Fibroblast of pulmonary artery (primary cell): Measurements from ENCODE around the gene RBMS1.
A peak's percentile ranks its signal among the peaks of the same experiment; 100 is the strongest.

Source experiments
- DNase-seq: peaks from one replicate; pipeline ENCODE4 v3.0.0-alpha.2; 2010; ENCODE audit warnings: low read depth
- H3K4me3 ChIP-seq: replicated peaks from 2 replicates; pipeline ENCODE4 v1.5.1; 2011; ENCODE audit warnings: low read depth, mild to moderate bottlenecking, control low read depth, low read length, moderate library complexity
- TF ChIP-seq, protein P1 (sequence below): IDR thresholded peaks from 2 replicates; pipeline ENCODE4 v1.5.1; 2011; ENCODE audit warnings: mild to moderate bottlenecking, control low read depth, low read length, inconsistent platforms; ENCODE audit errors: missing control alignments

Gene RBMS1

DNA sequence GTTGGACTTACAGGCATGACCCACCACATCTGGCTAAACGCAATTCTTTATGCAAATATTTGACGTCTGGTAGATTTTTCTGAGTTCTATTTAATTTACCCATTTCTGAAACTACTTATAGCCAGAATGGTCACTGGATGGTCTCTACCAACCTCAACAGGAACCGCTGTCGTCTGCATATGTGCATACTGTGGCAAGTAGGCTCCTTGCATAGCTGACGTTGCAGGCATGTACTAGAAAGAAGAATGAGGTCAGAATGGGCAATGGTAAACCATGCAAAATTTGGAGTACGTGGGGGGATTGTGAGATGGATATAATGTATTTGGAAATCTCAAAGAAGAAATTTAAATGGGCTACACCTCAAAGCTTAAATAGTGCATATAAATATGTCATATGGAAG, 216.5 kb downstream of the RBMS1 start:
- H3K4me3 ChIP-seq: no peak overlapping the region
- no peak for DNase-seq
- TF ChIP-seq, protein P1, sequence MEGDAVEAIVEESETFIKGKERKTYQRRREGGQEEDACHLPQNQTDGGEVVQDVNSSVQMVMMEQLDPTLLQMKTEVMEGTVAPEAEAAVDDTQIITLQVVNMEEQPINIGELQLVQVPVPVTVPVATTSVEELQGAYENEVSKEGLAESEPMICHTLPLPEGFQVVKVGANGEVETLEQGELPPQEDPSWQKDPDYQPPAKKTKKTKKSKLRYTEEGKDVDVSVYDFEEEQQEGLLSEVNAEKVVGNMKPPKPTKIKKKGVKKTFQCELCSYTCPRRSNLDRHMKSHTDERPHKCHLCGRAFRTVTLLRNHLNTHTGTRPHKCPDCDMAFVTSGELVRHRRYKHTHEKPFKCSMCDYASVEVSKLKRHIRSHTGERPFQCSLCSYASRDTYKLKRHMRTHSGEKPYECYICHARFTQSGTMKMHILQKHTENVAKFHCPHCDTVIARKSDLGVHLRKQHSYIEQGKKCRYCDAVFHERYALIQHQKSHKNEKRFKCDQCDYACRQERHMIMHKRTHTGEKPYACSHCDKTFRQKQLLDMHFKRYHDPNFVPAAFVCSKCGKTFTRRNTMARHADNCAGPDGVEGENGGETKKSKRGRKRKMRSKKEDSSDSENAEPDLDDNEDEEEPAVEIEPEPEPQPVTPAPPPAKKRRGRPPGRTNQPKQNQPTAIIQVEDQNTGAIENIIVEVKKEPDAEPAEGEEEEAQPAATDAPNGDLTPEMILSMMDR: no peak

DNA sequence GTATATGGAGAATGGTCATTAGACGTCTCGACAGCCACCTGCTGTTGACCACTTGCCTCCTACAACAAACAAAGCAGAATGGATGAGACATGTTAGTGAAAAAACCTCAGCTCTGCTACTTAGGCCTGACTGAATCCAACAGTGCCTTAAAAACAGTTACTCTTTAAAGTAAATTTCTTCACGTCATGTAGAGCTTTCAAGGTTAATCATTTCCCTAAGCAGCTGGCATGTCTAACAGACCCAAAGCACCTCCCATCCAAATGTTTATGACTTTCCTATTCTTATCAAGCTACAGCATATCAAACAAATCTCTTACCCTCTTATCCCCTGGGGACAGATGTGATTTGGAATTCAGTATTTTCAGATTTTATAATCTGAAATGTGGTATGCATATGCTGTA, 218.0 kb downstream of the RBMS1 start:
- DNase-seq: no peak
- TF ChIP-seq, protein P1: no peak
- H3K4me3 ChIP-seq: no peak overlapping the region

DNA sequence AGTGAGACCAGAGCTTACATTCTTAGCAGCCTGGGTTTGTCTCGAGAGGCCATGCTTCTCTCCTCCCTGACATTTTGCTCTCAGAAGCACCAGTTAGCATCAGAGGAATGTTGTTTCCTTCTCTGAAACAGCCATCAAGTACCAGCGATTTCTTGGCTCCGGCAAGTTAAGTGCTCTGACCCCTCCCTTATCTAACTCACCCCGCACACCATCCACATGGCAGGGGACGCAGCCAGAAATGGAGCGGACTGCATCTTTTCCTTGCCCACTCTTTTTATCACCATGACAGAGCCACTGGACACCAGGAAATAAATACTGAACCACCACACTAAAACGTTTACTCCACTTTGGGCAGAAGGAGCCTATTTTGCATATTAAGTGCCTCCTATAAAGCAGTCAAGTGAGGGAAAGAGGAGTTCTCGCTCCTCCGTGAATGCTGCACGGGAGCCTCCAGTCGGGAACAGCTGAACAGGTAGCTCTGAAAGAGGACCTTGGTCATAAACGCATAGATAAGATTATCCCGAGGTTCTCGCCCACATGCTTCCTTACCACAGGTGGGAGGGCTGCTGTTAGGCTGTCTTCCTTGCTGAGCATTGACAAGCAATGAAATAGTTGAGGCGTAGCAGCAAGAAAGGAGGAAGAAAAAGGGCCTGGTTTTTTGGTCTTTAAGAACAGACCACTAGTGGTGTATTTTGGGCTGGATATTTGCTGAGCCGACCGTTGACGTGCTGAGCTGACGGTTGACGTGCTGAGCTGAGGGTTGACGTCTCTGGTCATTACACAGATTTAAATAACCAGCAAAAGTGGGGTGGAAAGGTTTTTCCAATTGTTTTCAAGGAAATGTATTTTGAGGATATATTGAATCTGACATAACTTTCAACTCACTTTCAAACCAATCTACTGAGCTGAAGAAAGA, 222.2 kb downstream of the RBMS1 start:
- DNase-seq: no peak
- H3K4me3 ChIP-seq: no peak overlapping the region
- TF ChIP-seq, protein P1: no peak

DNA sequence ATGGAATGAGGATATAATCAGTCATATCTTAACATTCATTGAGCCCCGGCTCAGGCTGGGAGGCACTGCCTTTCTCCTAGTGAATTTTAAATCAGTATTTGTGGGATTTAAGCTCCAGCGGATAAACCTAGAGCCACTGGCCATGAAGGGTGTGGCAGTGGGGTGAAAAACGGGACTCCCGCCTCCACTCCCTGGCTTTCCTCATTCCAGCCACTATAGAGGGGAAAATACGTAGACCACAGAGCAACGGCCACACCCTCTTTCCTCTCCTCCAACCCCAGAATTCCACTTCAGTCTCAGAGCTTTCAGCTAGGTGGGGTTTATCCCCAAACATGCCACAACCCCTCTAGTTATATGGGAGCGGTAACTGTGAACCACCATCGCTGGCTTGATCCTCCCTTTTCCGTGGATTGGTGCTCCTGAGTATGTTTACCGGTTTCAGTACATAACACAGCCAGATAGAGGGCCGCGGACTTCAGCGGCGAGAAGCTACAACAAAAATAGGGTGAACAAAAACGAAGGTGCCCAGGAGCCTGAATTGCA, 223.0 kb downstream of the RBMS1 start:
- DNase-seq: no peak
- TF ChIP-seq, protein P1: peak; percentile 0
- peak overlapping the region; percentile 40 for H3K4me3 ChIP-seq

DNA sequence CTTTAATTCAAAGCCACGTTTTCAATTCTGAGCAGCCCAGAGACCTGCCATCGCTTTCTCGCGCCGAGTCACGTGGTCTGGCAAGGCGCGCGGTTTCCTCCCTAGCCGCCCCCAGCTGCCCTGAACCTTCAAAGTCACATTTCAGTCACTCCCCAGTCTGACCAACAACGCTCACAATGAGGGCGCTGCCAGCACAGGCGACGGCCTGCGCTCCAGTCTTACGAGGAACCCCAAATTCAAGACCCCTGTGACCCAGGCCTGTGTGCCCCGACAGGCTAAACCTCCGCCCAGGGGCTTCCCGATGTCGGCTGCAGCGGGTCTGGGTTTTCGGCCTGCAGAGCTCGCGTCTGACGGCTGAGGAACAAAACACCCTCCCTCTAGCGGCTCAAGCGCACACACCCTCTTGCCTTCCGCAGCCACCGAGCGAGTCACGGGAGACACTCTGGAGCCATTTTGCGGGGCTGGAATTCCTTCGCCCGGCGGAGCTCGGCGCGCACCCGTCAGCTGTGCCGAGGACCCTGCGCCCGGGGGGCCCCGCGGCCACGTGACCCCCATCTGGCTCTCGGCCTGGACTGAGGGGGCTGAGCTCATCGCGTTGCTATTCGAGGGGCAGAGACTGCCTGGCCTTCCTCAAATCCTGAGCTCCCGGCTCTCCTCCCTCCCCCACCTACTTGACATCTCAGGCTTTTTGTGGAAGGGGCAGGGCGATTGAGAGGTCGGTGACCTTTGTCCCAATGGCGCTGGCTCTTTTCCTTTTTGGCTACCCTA, 223.6 kb downstream of the RBMS1 start:
- H3K4me3 ChIP-seq: peak overlapping the region; percentile 40
- TF ChIP-seq, protein P1: peak; percentile 64
- peak; percentile 95 for DNase-seq

DNA sequence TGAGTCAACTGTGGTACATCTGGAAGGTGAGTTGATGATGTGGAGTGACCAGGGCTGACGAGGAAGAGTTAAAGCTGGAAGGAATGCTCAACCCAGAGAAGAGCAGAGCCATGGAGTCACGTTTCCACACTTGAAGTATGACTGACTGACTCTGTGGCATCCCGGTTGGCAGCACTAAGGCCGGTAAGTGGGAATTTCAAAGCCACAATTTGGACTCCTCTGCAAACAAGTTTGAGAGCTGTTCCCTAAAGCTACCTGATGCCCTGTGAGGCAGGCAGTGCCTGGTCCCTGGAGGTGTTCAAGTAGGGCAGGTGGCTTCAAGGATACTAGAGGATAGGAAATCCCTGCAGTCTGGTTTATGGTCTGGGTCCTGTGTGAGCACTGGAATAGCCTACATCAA, 224.2 kb downstream of the RBMS1 start:
- TF ChIP-seq, protein P1: no peak
- H3K4me3 ChIP-seq: peak overlapping the region; percentile 40
- no peak for DNase-seq
